CD4-positive, alpha-beta T cell (primary cell): ENCODE results near the gene SEC22C. TPM values are rescaled to one million over a fixed set of nuclear protein-coding genes. Genes with fewer than 3 reads are reported as not detected.

ENCODE experiments used
- ATAC-seq: fragments of 200-7000 bp; cut with Tn5 transposase; one replicate; pipeline ENCODE4 v1.10.0; 2022; ENCODE audit warnings: mild to moderate bottlenecking; ENCODE audit not compliant: poor library complexity
- CTCF ChIA-PET: fragments of 350-600 bp; sonication (Branson Sonifier 250); formaldehyde crosslinking; loops from one replicate; lab custom pipeline; 2021; ENCODE audit warnings: antibody characterized with exemption, inconsistent platforms; lab: Charles Lee
- POLR2A ChIA-PET: fragments of 350-600 bp; sonication (Branson Sonifier 250); formaldehyde crosslinking; loops from one replicate; lab custom pipeline; 2021; ENCODE audit warnings: antibody characterized with exemption, inconsistent platforms; lab: Charles Lee
- DNase-seq, 14 experiments: peaks; one replicate each; pipeline ENCODE4 v3.0.0-alpha.2; 2013 to 2020; ENCODE audit warnings: mixed read lengths in 2 of 14
- H3K27ac ChIP-seq, 2 donors: one replicate each; pipeline versions ENCODE4 v1.5.1 to v1.7.0; 2013; ENCODE audit warnings: low read length in 2 of 2, low read depth in 1 of 2, mild to moderate bottlenecking in 1 of 2
- H3K27me3 ChIP-seq, 2 experiments: 1 replicate in 1 of 2; 2 replicates in 1 of 2; pipeline versions ENCODE4 v1.6.1 to v1.7.0; 2013; ENCODE audit warnings: low read length in 2 of 2, control low read depth in 1 of 2, mild to moderate bottlenecking in 1 of 2, moderate library complexity in 1 of 2; ENCODE audit not compliant: insufficient read depth in 2 of 2, control insufficient read depth in 1 of 2
- H3K36me3 ChIP-seq: one replicate; pipeline ENCODE4 v1.6.1; 2013; ENCODE audit warnings: low read length, control low read depth; ENCODE audit not compliant: insufficient read depth
- H3K4me1 ChIP-seq: one replicate; pipeline ENCODE4 v1.6.1; 2013; ENCODE audit warnings: low read length, control low read depth; ENCODE audit not compliant: insufficient read depth
- H3K4me3 ChIP-seq: one replicate; pipeline ENCODE4 v1.5.1; 2013; ENCODE audit warnings: mild to moderate bottlenecking, low read length, moderate library complexity
- H3K9me3 ChIP-seq, 2 experiments: 1 replicate in 1 of 2; 2 replicates in 1 of 2; pipeline versions ENCODE4 v1.6.1 to v1.7.0; 2013; ENCODE audit warnings: low read length in 2 of 2, mild to moderate bottlenecking in 2 of 2, control low read depth in 1 of 2, moderate library complexity in 1 of 2; ENCODE audit not compliant: control insufficient read depth in 1 of 2, insufficient read depth in 1 of 2
- H3K27ac Mint-ChIP-seq: one replicate; pipeline ENCODE4 v1.8.0; 2020; ENCODE audit warnings: mixed read lengths
- H3K27me3 Mint-ChIP-seq: one replicate; pipeline ENCODE4 v1.8.0; 2021; ENCODE audit warnings: mixed read lengths
- H3K36me3 Mint-ChIP-seq: one replicate; pipeline ENCODE4 v1.8.0; 2021; ENCODE audit warnings: low read depth, mixed read lengths
- H3K4me1 Mint-ChIP-seq: one replicate; pipeline ENCODE4 v1.8.0; 2021; ENCODE audit warnings: low read depth, mixed read lengths
- H3K4me3 Mint-ChIP-seq: one replicate; pipeline ENCODE4 v1.8.0; 2020; ENCODE audit warnings: mild to moderate bottlenecking, mixed read lengths
- H3K9me3 Mint-ChIP-seq: one replicate; pipeline ENCODE4 v1.8.0; 2020; ENCODE audit warnings: mixed read lengths
- CTCF ChIP-seq: fragments of 200-600 bp; IDR thresholded peaks from one replicate; pipeline ENCODE4 v1.8.0; 2022; ENCODE audit warnings: antibody characterized with exemption, mild to moderate bottlenecking
- intact Hi-C, 2 experiments: fragments of 100-400 bp; cut with DNase I in 1 of 2; cut with micrococcal nuclease in 1 of 2; formaldehyde crosslinking; loops; one replicate each; pipeline versions ENCODE4 v1.15.1 to v1.9.0; 2023 to 2025; cut with DNase I, micrococcal nuclease
- total RNA-seq, 174 experiments: library from RNA in 2 of 174; stranded (reverse) in 2 of 174; gene quantifications; one replicate each; pipeline ENCODE4 v1.2.3 and lab custom pipeline; 2021 to 2026

SEC22C gene
- total RNA-seq, 2 experiments from 2014 or later = 73.6 to 75.4 TPM

GRCh38 chr3:42507252-42507651, 74.5 kb downstream of the SEC22C start:
- Mint-ChIP-seq H3K27ac (peak overlapping the region; percentile 72), H3K36me3 (peaks cover 17% of the 10 kb centered on the region), H3K27me3 (no peaks in the 10 kb centered on the region), H3K4me3 (peak overlapping the region; percentile 61), H3K9me3 (no peaks in the 10 kb centered on the region), H3K4me1 (peaks cover 80% of the 10 kb centered on the region)
- Histone ChIP-seq H3K4me1 (peaks cover 84% of the 10 kb centered on the region), H3K36me3 (no peaks in the 10 kb centered on the region), H3K27me3 (no peaks in the 10 kb centered on the region), H3K4me3 (no peak overlapping the region), H3K27ac (no peak overlapping the region), H3K9me3 (no peaks in the 10 kb centered on the region)
- DNase-seq (peak in 2 of 14 experiments; percentile 25 to 36), ATAC-seq (no peak)
- ChIA-PET CTCF (no interaction called here), POLR2A (interaction anchor here (0.6 kb wide), 1 partner anchor 90 kb away, joined by 3 read pairs; no protein-coding TSS in a partner anchor)
- no peak for TF ChIP-seq CTCF
- intact Hi-C loops = loop anchor here in 1 of 2 experiments (10.0 kb wide), 1 partner anchor 1118 kb away; the partner anchor contains the start of gene ANO10

GRCh38 chr3:42505849-42506410, 75.8 kb downstream of the SEC22C start:
- peak overlapping the region; percentile 61 for H3K4me3 Mint-ChIP-seq
- Histone ChIP-seq H3K9me3 (no peaks in the 10 kb centered on the region), H3K27ac (no peak overlapping the region), H3K4me1 (peaks cover 85% of the 10 kb centered on the region), H3K27me3 (no peaks in the 10 kb centered on the region), H3K4me3 (no peak overlapping the region), H3K36me3 (no peaks in the 10 kb centered on the region)
- H3K4me1 Mint-ChIP-seq = peaks cover 80% of the 10 kb centered on the region
- DNase-seq (peak in 2 of 14 experiments; percentile 3 to 28), ATAC-seq (no peak)
- H3K9me3 Mint-ChIP-seq = no peaks in the 10 kb centered on the region
- TF ChIP-seq CTCF = no peak
- H3K36me3 Mint-ChIP-seq = peaks cover 5% of the 10 kb centered on the region
- intact Hi-C loops = loop anchor here in 1 of 2 experiments (10.0 kb wide), 1 partner anchor 1119 kb away; the partner anchor contains the start of gene ANO10
- POLR2A ChIA-PET = no interaction called here
- peaks cover 6% of the 10 kb centered on the region for H3K27me3 Mint-ChIP-seq
- CTCF ChIA-PET = no interaction called here
- H3K27ac Mint-ChIP-seq = peak overlapping the region; percentile 72

GRCh38 chr3:42505128-42505848, 76.5 kb downstream of the SEC22C start:
- Mint-ChIP-seq H3K4me1 (peaks cover 77% of the 10 kb centered on the region), H3K9me3 (no peaks in the 10 kb centered on the region)
- intact Hi-C loops = loop anchor here in 1 of 2 experiments (10.0 kb wide), 1 partner anchor 1120 kb away; the partner anchor contains the start of gene ANO10

More at GRCh38 chr3:42505128-42505848, 76.5 kb downstream of the SEC22C start:
- no peak for TF ChIP-seq CTCF
- peak overlapping the region in 1 of 2 donors; percentile 21 for H3K27ac ChIP-seq
- H3K4me3 ChIP-seq = no peak overlapping the region
- H3K27ac Mint-ChIP-seq = peak overlapping the region; percentile 72
- ATAC-seq (no peak), DNase-seq (peak in 2 of 14 experiments; percentile 8 to 29)
- POLR2A ChIA-PET = no interaction called here
- peaks cover 5% of the 10 kb centered on the region for H3K36me3 Mint-ChIP-seq
- no peaks in the 10 kb centered on the region for H3K9me3 ChIP-seq
- peaks cover 0 to 2% of the 10 kb centered on the region in 2 experiments for H3K27me3 ChIP-seq
- peaks cover 13% of the 10 kb centered on the region for H3K27me3 Mint-ChIP-seq
- H3K4me1 ChIP-seq = peaks cover 80% of the 10 kb centered on the region
- H3K4me3 Mint-ChIP-seq = no peak overlapping the region
- no peaks in the 10 kb centered on the region for H3K36me3 ChIP-seq
- CTCF ChIA-PET = no interaction called here
